Gastrocnemius medialis (tissue), 4 donors: ENCODE data around the gene OR14I1.

ENCODE experiments used
- POLR2A ChIP-seq, 2 donors: fragments of 450-650 bp; IDR thresholded peaks; one replicate each; pipeline ENCODE4 v1.6.1; 2017; ENCODE audit warnings: antibody characterized with exemption in 2 of 2, mild to moderate bottlenecking in 2 of 2, moderate library complexity in 2 of 2
- TF ChIP-seq, protein P1 (sequence below), 5 experiments: fragments of 450-650 bp in 3 of 5; fragments of 200-600 bp in 2 of 5; sonication (generic) in 2 of 5; IDR thresholded peaks in 4 of 5; conservative IDR thresholded peaks in 1 of 5; 1 replicate in 4 of 5; 2 replicates in 1 of 5; pipeline ENCODE4 v1.5.1; 2016 to 2019; ENCODE audit warnings: antibody characterized with exemption in 5 of 5, mild to moderate bottlenecking in 3 of 5, moderate library complexity in 3 of 5

DNA sequence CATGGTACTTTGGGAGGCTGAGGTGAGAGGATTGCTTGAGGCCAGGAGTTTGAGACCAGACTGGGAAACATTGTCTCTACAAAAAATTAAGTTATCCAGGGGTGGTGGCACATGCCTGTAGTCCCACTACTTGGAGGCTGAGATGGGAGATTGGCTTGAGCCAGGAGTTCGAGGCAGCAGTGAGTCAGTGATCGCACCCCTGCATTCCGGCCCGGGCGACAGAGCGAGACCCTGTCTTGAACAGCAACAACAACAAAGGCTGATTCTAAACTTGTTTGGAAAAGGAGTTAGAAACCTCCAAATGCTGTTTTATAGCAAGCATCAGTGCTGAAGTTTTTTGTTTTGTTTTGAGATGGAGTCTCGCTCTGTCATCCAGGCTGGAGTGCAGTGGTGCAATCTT lies 38.3 kb upstream of the OR14I1 start:
- TF ChIP-seq, protein P1, sequence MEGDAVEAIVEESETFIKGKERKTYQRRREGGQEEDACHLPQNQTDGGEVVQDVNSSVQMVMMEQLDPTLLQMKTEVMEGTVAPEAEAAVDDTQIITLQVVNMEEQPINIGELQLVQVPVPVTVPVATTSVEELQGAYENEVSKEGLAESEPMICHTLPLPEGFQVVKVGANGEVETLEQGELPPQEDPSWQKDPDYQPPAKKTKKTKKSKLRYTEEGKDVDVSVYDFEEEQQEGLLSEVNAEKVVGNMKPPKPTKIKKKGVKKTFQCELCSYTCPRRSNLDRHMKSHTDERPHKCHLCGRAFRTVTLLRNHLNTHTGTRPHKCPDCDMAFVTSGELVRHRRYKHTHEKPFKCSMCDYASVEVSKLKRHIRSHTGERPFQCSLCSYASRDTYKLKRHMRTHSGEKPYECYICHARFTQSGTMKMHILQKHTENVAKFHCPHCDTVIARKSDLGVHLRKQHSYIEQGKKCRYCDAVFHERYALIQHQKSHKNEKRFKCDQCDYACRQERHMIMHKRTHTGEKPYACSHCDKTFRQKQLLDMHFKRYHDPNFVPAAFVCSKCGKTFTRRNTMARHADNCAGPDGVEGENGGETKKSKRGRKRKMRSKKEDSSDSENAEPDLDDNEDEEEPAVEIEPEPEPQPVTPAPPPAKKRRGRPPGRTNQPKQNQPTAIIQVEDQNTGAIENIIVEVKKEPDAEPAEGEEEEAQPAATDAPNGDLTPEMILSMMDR (IDR thresholded peaks at IDR 0.05 in 4 of 5, conservative IDR thresholded peaks at IDR 0.05 in 1 of 5): no peak
- TF ChIP-seq POLR2A (IDR thresholded peaks at IDR 0.05): no peak
